Esophagus squamous epithelium (tissue), 5 donors: ENCODE results near the gene DCC. TPM values are rescaled to one million over a fixed set of nuclear protein-coding genes. Genes with fewer than 3 reads are reported as not detected.

Source experiments
- DNase-seq: peaks from one replicate; lab custom pipeline; 2025; lab: John Stamatoyannopoulos, UW
- H3K27ac ChIP-seq, 4 donors: fragments of 200-600 bp; sonication (generic); one replicate each; pipeline ENCODE4 v1.5.1; 2016 to 2019; ENCODE audit warnings: mild to moderate bottlenecking in 1 of 4
- H3K27me3 ChIP-seq, 4 donors: fragments of 200-600 bp; sonication (generic); 1 replicate in 3 of 4; 2 replicates in 1 of 4; pipeline versions ENCODE4 v1.5.1 to v1.6.0; 2017 to 2021; ENCODE audit warnings: antibody characterized with exemption in 1 of 4
- H3K36me3 ChIP-seq, 3 donors: fragments of 200-600 bp; sonication (generic); one replicate each; pipeline ENCODE4 v1.5.1; 2016 to 2019
- H3K4me1 ChIP-seq, 3 donors: fragments of 200-600 bp; sonication (generic); one replicate each; pipeline ENCODE4 v1.5.1; 2017 to 2019
- H3K4me3 ChIP-seq, 4 donors: fragments of 200-600 bp; sonication (generic); 1 replicate in 3 of 4; 2 replicates in 1 of 4; pipeline ENCODE4 v1.5.1; 2016 to 2019; ENCODE audit warnings: mild to moderate bottlenecking in 2 of 4, moderate library complexity in 1 of 4
- H3K9me3 ChIP-seq, 3 donors: fragments of 200-600 bp; sonication (generic); one replicate each; pipeline ENCODE4 v1.5.1; 2016 to 2019
- CTCF ChIP-seq, 6 experiments: fragments of 450-650 bp in 4 of 6; fragments of 200-600 bp in 2 of 6; sonication (generic) in 2 of 6; IDR thresholded peaks; one replicate each; pipeline ENCODE4 v1.5.1; 2016 to 2019; ENCODE audit warnings: antibody characterized with exemption in 6 of 6, mild to moderate bottlenecking in 4 of 6, moderate library complexity in 4 of 6
- POLR2A ChIP-seq, 4 donors: fragments of 450-650 bp; IDR thresholded peaks; one replicate each; pipeline ENCODE4 v1.6.1; 2017; ENCODE audit warnings: antibody characterized with exemption in 4 of 4, mild to moderate bottlenecking in 4 of 4, moderate library complexity in 3 of 4
- WGBS, 2 donors: methylation state at CpG; one replicate each; pipeline ENCODE4 v1.1.5; 2018; 5-methylcytosine and 5-hydroxymethylcytosine counted together
- intact Hi-C: fragments of 100-400 bp; cut with DNase I; formaldehyde crosslinking; loops from one replicate; pipeline ENCODE4 v1.15.0; 2022
- total RNA-seq, 4 donors: library from RNA; depleted of rRNA; stranded (reverse); fragments of >200 nt; gene quantifications; one replicate each; pipeline ENCODE4 v1.1.0, GENCODE V29; 2016
- donor health status: DM: yes; HTN: yes; CAD: no.

The DCC gene
- total RNA-seq, 4 donors from 2014 or later = 0.06 to 0.95 TPM; not detected in 2

- Histone ChIP-seq H3K36me3 (no peaks in the 10 kb centered on the region), H3K9me3 (no peaks in the 10 kb centered on the region), H3K4me3 (no peak overlapping the region), H3K27ac (no peak overlapping the region), H3K27me3 (no peaks in the 10 kb centered on the region), H3K4me1 (no peaks in the 10 kb centered on the region)
- WGBS, 2 donors = 78 to 79% methylated on average over 3 of the region's 3 CpGs
- intact Hi-C loops = no loop called here
- TF ChIP-seq POLR2A (IDR thresholded peaks at IDR 0.05) = no peak
- TF ChIP-seq CTCF (IDR thresholded peaks at IDR 0.05) = no peak
- no peak for DNase-seq
Observed at GRCh38 chr18:52902188-52902587, 562.2 kb downstream of the DCC start.

- Histone ChIP-seq H3K36me3 (no peaks in the 10 kb centered on the region), H3K27ac (no peak overlapping the region), H3K27me3 (no peaks in the 10 kb centered on the region), H3K9me3 (no peaks in the 10 kb centered on the region), H3K4me3 (no peak overlapping the region), H3K4me1 (no peaks in the 10 kb centered on the region)
- DNase-seq = no peak
- intact Hi-C loops = no loop called here
- 12 to 28% methylated on average over 3 of the region's 3 CpGs for WGBS, 2 donors
- TF ChIP-seq CTCF (IDR thresholded peaks at IDR 0.05) (peak in 2 of 6 experiments; percentile 10 to 43), POLR2A (IDR thresholded peaks at IDR 0.05) (no peak)
Observed at GRCh38 chr18:52903857-52904256, 563.9 kb downstream of the DCC start.

GRCh38 chr18:52907543-52908308, 567.7 kb downstream of the DCC start:
- WGBS, 2 donors = 80 to 84% methylated on average over 8 to 9 of the region's 9 CpGs
- no peak for TF ChIP-seq POLR2A (IDR thresholded peaks at IDR 0.05)
- TF ChIP-seq CTCF (IDR thresholded peaks at IDR 0.05) = no peak
- intact Hi-C loops = no loop called here
- Histone ChIP-seq H3K27me3 (no peaks in the 10 kb centered on the region), H3K4me1 (no peaks in the 10 kb centered on the region), H3K36me3 (no peaks in the 10 kb centered on the region), H3K4me3 (no peak overlapping the region), H3K27ac (no peak overlapping the region), H3K9me3 (no peaks in the 10 kb centered on the region)
- no peak for DNase-seq

- TF ChIP-seq POLR2A (IDR thresholded peaks at IDR 0.05) (no peak), CTCF (IDR thresholded peaks at IDR 0.05) (no peak)
- H3K4me1 ChIP-seq = no peaks in the 10 kb centered on the region
- H3K4me3 ChIP-seq = no peak overlapping the region
- H3K27me3 ChIP-seq = no peaks in the 10 kb centered on the region
- H3K36me3 ChIP-seq = no peaks in the 10 kb centered on the region
- intact Hi-C loops = no loop called here
- 47% methylated on average over 3 of the region's 3 CpGs for WGBS, 2 donors
- H3K9me3 ChIP-seq = no peaks in the 10 kb centered on the region
- H3K27ac ChIP-seq = no peak overlapping the region
- no peak for DNase-seq
Observed at GRCh38 chr18:52914148-52914547, 574.2 kb downstream of the DCC start.

GRCh38 chr18:52920665-52921064, 580.7 kb downstream of the DCC start:
- Histone ChIP-seq H3K4me3 (no peak overlapping the region), H3K4me1 (no peaks in the 10 kb centered on the region), H3K9me3 (no peaks in the 10 kb centered on the region), H3K36me3 (no peaks in the 10 kb centered on the region), H3K27me3 (no peaks in the 10 kb centered on the region), H3K27ac (no peak overlapping the region)
- TF ChIP-seq POLR2A (IDR thresholded peaks at IDR 0.05) (no peak), CTCF (IDR thresholded peaks at IDR 0.05) (no peak)
- intact Hi-C loops = no loop called here
- 57 to 89% methylated on average over 1 of the region's 1 CpG for WGBS, 2 donors
- DNase-seq = no peak
